ENCODE measurements around the gene CIDEB.

DNA sequence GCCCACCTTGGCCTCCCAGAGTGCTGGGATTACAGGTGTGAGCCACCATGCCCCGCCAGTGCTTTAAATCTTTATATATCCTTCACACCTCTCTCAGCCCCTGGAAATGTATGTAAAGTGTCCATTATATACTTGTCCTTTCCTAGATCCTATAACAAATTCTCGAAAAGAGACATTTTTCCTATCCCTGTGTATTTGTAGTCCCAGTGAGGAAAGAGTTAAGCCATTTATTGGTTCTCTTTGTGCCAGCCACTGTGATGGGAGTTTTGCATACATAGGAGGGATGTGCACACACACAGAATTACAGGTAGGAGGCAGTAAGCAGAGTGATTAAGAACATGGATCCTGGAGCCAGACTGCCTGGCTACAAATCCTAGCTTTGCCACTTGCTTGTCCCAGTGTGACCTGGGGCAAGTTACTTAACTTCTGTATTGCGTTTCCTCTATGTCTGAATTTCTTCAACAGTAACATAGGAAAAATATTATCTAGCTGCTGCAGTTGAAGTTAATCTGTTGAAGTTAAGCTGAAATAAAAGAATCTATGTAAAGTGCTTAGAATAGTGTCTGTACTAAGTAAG is 34.3 kb downstream of the CIDEB start:
- TF ChIP-seq, protein P1, sequence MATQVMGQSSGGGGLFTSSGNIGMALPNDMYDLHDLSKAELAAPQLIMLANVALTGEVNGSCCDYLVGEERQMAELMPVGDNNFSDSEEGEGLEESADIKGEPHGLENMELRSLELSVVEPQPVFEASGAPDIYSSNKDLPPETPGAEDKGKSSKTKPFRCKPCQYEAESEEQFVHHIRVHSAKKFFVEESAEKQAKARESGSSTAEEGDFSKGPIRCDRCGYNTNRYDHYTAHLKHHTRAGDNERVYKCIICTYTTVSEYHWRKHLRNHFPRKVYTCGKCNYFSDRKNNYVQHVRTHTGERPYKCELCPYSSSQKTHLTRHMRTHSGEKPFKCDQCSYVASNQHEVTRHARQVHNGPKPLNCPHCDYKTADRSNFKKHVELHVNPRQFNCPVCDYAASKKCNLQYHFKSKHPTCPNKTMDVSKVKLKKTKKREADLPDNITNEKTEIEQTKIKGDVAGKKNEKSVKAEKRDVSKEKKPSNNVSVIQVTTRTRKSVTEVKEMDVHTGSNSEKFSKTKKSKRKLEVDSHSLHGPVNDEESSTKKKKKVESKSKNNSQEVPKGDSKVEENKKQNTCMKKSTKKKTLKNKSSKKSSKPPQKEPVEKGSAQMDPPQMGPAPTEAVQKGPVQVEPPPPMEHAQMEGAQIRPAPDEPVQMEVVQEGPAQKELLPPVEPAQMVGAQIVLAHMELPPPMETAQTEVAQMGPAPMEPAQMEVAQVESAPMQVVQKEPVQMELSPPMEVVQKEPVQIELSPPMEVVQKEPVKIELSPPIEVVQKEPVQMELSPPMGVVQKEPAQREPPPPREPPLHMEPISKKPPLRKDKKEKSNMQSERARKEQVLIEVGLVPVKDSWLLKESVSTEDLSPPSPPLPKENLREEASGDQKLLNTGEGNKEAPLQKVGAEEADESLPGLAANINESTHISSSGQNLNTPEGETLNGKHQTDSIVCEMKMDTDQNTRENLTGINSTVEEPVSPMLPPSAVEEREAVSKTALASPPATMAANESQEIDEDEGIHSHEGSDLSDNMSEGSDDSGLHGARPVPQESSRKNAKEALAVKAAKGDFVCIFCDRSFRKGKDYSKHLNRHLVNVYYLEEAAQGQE (IDR thresholded peaks at IDR 0.05; ENCODE audit: insufficient read depth in 1 of 2, low read depth in 2 of 2, low read length in 2 of 2) = no peak
- no peak for TF ChIP-seq TAF1 (IDR thresholded peaks at IDR 0.05; ENCODE audit: borderline replicate concordance, insufficient read depth, low read length)
- TF ChIP-seq POLR2AphosphoS5 (IDR thresholded peaks at IDR 0.05; ENCODE audit: low read depth, low read length) = no peak
- no peak for TF ChIP-seq SIN3A (IDR thresholded peaks at IDR 0.05; ENCODE audit: borderline replicate concordance, insufficient read depth, low read length)
- no peak for TF ChIP-seq FOXP2 (optimal IDR thresholded peaks at IDR 0.05; ENCODE audit: borderline replicate concordance, extremely low read depth, extremely low read length, insufficient read depth)

Measured in PFSK-1 (cell line).